Fibroblast of mammary gland (primary cell): ENCODE data around the gene SERPINB10.

Experiments used
- DNase-seq: peaks from one replicate; pipeline ENCODE4 v3.0.0-alpha.2; 2010; ENCODE audit warnings: low read depth
- H3K4me3 ChIP-seq: 2 replicates; pipeline ENCODE4 v1.5.1; 2011; ENCODE audit warnings: low read depth, mild to moderate bottlenecking, low read length, moderate library complexity; ENCODE audit not compliant: control insufficient read depth
- CTCF ChIP-seq: conservative IDR thresholded peaks from 2 replicates; pipeline ENCODE4 v1.5.1; 2011; ENCODE audit warnings: low read depth, low read length, inconsistent platforms; ENCODE audit not compliant: control insufficient read depth, insufficient read depth

Gene SERPINB10

GRCh38 chr18:63975628-63976027, 67.9 kb downstream of the SERPINB10 start:
- DNase-seq, result no peak
- no peak for TF ChIP-seq CTCF
- no peak overlapping the region for H3K4me3 ChIP-seq

- no peak for DNase-seq
- H3K4me3 ChIP-seq, result no peak overlapping the region
- TF ChIP-seq CTCF, result no peak
Measured at GRCh38 chr18:63977040-63977439, 69.3 kb downstream of the SERPINB10 start.

- DNase-seq, result peak; percentile 69
- H3K4me3 ChIP-seq, result peak overlapping the region; percentile 16
- peak; percentile 96 for TF ChIP-seq CTCF
Measured at GRCh38 chr18:63979409-63979920, 71.7 kb downstream of the SERPINB10 start.

- TF ChIP-seq CTCF, result no peak
- DNase-seq, result no peak
- H3K4me3 ChIP-seq, result peak overlapping the region; percentile 16
Measured at GRCh38 chr18:63980027-63980426, 72.3 kb downstream of the SERPINB10 start.

- H3K4me3 ChIP-seq, result no peak overlapping the region
- TF ChIP-seq CTCF, result no peak
- DNase-seq, result no peak
Measured at GRCh38 chr18:63980896-63981460, 73.2 kb downstream of the SERPINB10 start.

GRCh38 chr18:63981719-63982118, 74.0 kb downstream of the SERPINB10 start:
- no peak for TF ChIP-seq CTCF

GRCh38 chr18:63982361-63982760, 74.6 kb downstream of the SERPINB10 start:
- no peak for DNase-seq
- no peak overlapping the region for H3K4me3 ChIP-seq
- TF ChIP-seq CTCF, result no peak

More at GRCh38 chr18:63981719-63982118, 74.0 kb downstream of the SERPINB10 start:
- DNase-seq, result no peak
- H3K4me3 ChIP-seq, result no peak overlapping the region
